Measurements from ENCODE around the gene SNU13.

DNA sequence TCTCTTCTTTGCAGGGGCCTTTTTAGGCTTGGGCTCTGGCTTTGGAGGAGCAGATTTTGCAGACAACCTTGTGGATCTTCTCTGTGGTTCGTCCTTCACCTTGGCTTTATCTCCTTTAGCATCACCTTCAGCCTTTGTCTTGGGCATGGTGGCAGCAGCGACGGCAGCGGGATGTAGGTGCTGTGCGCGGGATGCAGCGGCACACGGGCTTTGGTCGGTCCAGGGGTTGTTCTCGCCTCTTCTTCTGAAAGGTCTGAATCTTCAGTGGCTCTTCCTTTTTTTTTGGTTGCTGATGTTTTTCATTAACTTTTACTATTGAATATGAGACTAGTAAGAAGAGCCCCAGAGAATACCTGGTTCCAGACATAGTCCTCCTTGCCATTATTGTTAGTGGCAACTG is 20.7 kb upstream of the SNU13 start:
- TF ChIP-seq, protein P1, sequence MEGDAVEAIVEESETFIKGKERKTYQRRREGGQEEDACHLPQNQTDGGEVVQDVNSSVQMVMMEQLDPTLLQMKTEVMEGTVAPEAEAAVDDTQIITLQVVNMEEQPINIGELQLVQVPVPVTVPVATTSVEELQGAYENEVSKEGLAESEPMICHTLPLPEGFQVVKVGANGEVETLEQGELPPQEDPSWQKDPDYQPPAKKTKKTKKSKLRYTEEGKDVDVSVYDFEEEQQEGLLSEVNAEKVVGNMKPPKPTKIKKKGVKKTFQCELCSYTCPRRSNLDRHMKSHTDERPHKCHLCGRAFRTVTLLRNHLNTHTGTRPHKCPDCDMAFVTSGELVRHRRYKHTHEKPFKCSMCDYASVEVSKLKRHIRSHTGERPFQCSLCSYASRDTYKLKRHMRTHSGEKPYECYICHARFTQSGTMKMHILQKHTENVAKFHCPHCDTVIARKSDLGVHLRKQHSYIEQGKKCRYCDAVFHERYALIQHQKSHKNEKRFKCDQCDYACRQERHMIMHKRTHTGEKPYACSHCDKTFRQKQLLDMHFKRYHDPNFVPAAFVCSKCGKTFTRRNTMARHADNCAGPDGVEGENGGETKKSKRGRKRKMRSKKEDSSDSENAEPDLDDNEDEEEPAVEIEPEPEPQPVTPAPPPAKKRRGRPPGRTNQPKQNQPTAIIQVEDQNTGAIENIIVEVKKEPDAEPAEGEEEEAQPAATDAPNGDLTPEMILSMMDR (IDR thresholded peaks at IDR 0.05), result no peak
- TF ChIP-seq POLR2A (IDR thresholded peaks at IDR 0.05), result no peak
